ENCODE data around the gene DNASE1. TPM values are rescaled to one million over a fixed set of nuclear protein-coding genes. Genes with fewer than 3 reads are reported as not detected.
"Not testable (repeated sequence)": the region's sequence is repeated elsewhere in the genome, so short reads cannot be mapped to it uniquely, and the experiment has no call there.

Gene DNASE1
- total RNA-seq, result 10 to 100 TPM in 1 of 2 donors, 1 to 10 TPM in 1; 9.1 to 21.8 TPM
- 1 to 10 TPM; 5.4 to 9.3 TPM for polyA plus RNA-seq
- long read RNA-seq, donor 1, partial matches to known transcripts, result 2 of 39 reads
- long read RNA-seq, donor 1, other reads (novel, unspliced or antisense), result 37 of 39 reads
- long read RNA-seq, donor 2, partial matches to known transcripts, result 0 of 35 reads
- long read RNA-seq, donor 2, other reads (novel, unspliced or antisense), result 35 of 35 reads

- no peaks in the 10 kb centered on the region for H3K9me3 ChIP-seq (ENCODE audit: control insufficient read depth, low read length)
- H3K36me3 ChIP-seq (ENCODE audit: control insufficient read depth in 1 of 2, insufficient read depth in 2 of 2, low read length in 1 of 2), result peaks cover 0 to 4% of the 10 kb centered on the region in 2 donors
- DNase-seq (peak; percentile 77 to 81), ATAC-seq (ENCODE audit: low FRiP score) (no peak)
- H3K4me1 ChIP-seq (ENCODE audit: control insufficient read depth in 1 of 2, insufficient read depth in 2 of 2, low read length in 2 of 2), result no peaks in the 10 kb centered on the region
- no peak within 1 kb of the TSS for H3K27ac ChIP-seq (ENCODE audit: low read depth in 1 of 2, low read length in 2 of 2)
- no peak within 1 kb of the TSS for H3K4me3 ChIP-seq (ENCODE audit: low read length in 2 of 2)
- H3K27me3 ChIP-seq (ENCODE audit: control insufficient read depth in 1 of 2, insufficient read depth in 2 of 2, low read length in 1 of 2), result no peaks in the 10 kb centered on the region
- WGBS, 2 donors, result 78 to 82% methylated on average over 14 of the region's 14 CpGs
- intact Hi-C loops (cut with DNase I), result no loop called here
These were observed at the start of gene DNASE1 for GRCh38 chr16:3654249-3654991. Gene DNASE1 (plus strand): TSS chr16:3654691. CDS start chr16:3655374, 683 bp downstream.

GRCh38 chr16:3606441-3606840 is 48.0 kb upstream of the DNASE1 start:
- 80 to 84% methylated on average over 11 of the region's 11 CpGs for WGBS, 2 donors
- no peak overlapping the region for H3K4me3 ChIP-seq (ENCODE audit: low read length in 2 of 2)
- no peaks in the 10 kb centered on the region for H3K36me3 ChIP-seq (ENCODE audit: control insufficient read depth in 1 of 2, insufficient read depth in 2 of 2, low read length in 1 of 2)
- H3K27me3 ChIP-seq (ENCODE audit: control insufficient read depth in 1 of 2, insufficient read depth in 2 of 2, low read length in 1 of 2), result no peaks in the 10 kb centered on the region
- ATAC-seq (ENCODE audit: low FRiP score), result no peak
- no peaks in the 10 kb centered on the region for H3K4me1 ChIP-seq (ENCODE audit: control insufficient read depth in 1 of 2, insufficient read depth in 2 of 2, low read length in 2 of 2)
- H3K9me3 ChIP-seq (ENCODE audit: control insufficient read depth, low read length), result no peaks in the 10 kb centered on the region
- no peak overlapping the region for H3K27ac ChIP-seq (ENCODE audit: low read depth in 1 of 2, low read length in 2 of 2)
- DNase-seq, result no peak
- intact Hi-C loops (cut with DNase I), result no loop called here

- Histone ChIP-seq H3K36me3 (ENCODE audit: control insufficient read depth in 1 of 2, insufficient read depth in 2 of 2, low read length in 1 of 2) (no peaks in the 10 kb centered on the region), H3K27me3 (ENCODE audit: control insufficient read depth in 1 of 2, insufficient read depth in 2 of 2, low read length in 1 of 2) (no peaks in the 10 kb centered on the region), H3K4me3 (ENCODE audit: low read length in 2 of 2) (no peak overlapping the region), H3K9me3 (ENCODE audit: control insufficient read depth, low read length) (no peaks in the 10 kb centered on the region), H3K27ac (ENCODE audit: low read depth in 1 of 2, low read length in 2 of 2) (no peak overlapping the region), H3K4me1 (ENCODE audit: control insufficient read depth in 1 of 2, insufficient read depth in 2 of 2, low read length in 2 of 2) (no peaks in the 10 kb centered on the region)
- ATAC-seq (ENCODE audit: low FRiP score) (no peak), DNase-seq (no peak)
- intact Hi-C loops (cut with DNase I), result no loop called here
- 84 to 91% methylated on average over 7 of the region's 7 CpGs for WGBS, 2 donors
These were observed 47.3 kb upstream of the DNASE1 start for GRCh38 chr16:3607161-3607560.

- ATAC-seq (ENCODE audit: low FRiP score), result no peak
- Histone ChIP-seq H3K27ac (ENCODE audit: low read depth in 1 of 2, low read length in 2 of 2) (no peak overlapping the region), H3K36me3 (ENCODE audit: control insufficient read depth in 1 of 2, insufficient read depth in 2 of 2, low read length in 1 of 2) (no peaks in the 10 kb centered on the region), H3K4me1 (ENCODE audit: control insufficient read depth in 1 of 2, insufficient read depth in 2 of 2, low read length in 2 of 2) (no peaks in the 10 kb centered on the region), H3K9me3 (ENCODE audit: control insufficient read depth, low read length) (no peaks in the 10 kb centered on the region), H3K27me3 (ENCODE audit: control insufficient read depth in 1 of 2, insufficient read depth in 2 of 2, low read length in 1 of 2) (no peaks in the 10 kb centered on the region), H3K4me3 (ENCODE audit: low read length in 2 of 2) (no peak overlapping the region)
- intact Hi-C loops (cut with DNase I), result no loop called here
- no peak for DNase-seq
- 75 to 76% methylated on average over 2 of the region's 2 CpGs for WGBS, 2 donors
These were observed 46.9 kb upstream of the DNASE1 start for GRCh38 chr16:3607634-3608033.

GRCh38 chr16:3608069-3608468 is 46.4 kb upstream of the DNASE1 start:
- no peak overlapping the region for H3K27ac ChIP-seq (ENCODE audit: low read depth in 1 of 2, low read length in 2 of 2)
- no peaks in the 10 kb centered on the region for H3K4me1 ChIP-seq (ENCODE audit: control insufficient read depth in 1 of 2, insufficient read depth in 2 of 2, low read length in 2 of 2)
- H3K36me3 ChIP-seq (ENCODE audit: control insufficient read depth in 1 of 2, insufficient read depth in 2 of 2, low read length in 1 of 2), result no peaks in the 10 kb centered on the region
- no peaks in the 10 kb centered on the region for H3K27me3 ChIP-seq (ENCODE audit: control insufficient read depth in 1 of 2, insufficient read depth in 2 of 2, low read length in 1 of 2)
- ATAC-seq (ENCODE audit: low FRiP score), result no peak
- no peaks in the 10 kb centered on the region for H3K9me3 ChIP-seq (ENCODE audit: control insufficient read depth, low read length)
- no peak overlapping the region for H3K4me3 ChIP-seq (ENCODE audit: low read length in 2 of 2)
- intact Hi-C loops (cut with DNase I), result no loop called here
- no peak for DNase-seq
- 91 to 93% methylated on average over 5 of the region's 5 CpGs for WGBS, 2 donors

GRCh38 chr16:3608976-3609375 is 45.5 kb upstream of the DNASE1 start:
- H3K4me1 ChIP-seq (ENCODE audit: control insufficient read depth in 1 of 2, insufficient read depth in 2 of 2, low read length in 2 of 2); H3K27me3 ChIP-seq (ENCODE audit: control insufficient read depth in 1 of 2, insufficient read depth in 2 of 2, low read length in 1 of 2); H3K27ac ChIP-seq (ENCODE audit: low read depth in 1 of 2, low read length in 2 of 2); H3K36me3 ChIP-seq (ENCODE audit: control insufficient read depth in 1 of 2, insufficient read depth in 2 of 2, low read length in 1 of 2); ATAC-seq (ENCODE audit: low FRiP score); H3K9me3 ChIP-seq (ENCODE audit: control insufficient read depth, low read length); DNase-seq; H3K4me3 ChIP-seq (ENCODE audit: low read length in 2 of 2); intact Hi-C loops (cut with DNase I): not testable (repeated sequence)
- WGBS, 2 donors, result 92 to 95% methylated on average over 13 of the region's 13 CpGs

- no peaks in the 10 kb centered on the region for H3K4me1 ChIP-seq (ENCODE audit: control insufficient read depth in 1 of 2, insufficient read depth in 2 of 2, low read length in 2 of 2)
- 60 to 65% methylated on average over 14 of the region's 14 CpGs for WGBS, 2 donors
- no peaks in the 10 kb centered on the region for H3K9me3 ChIP-seq (ENCODE audit: control insufficient read depth, low read length)
- no peaks in the 10 kb centered on the region for H3K36me3 ChIP-seq (ENCODE audit: control insufficient read depth in 1 of 2, insufficient read depth in 2 of 2, low read length in 1 of 2)
- intact Hi-C loops (cut with DNase I), result loop anchor here (2.0 to 5.0 kb wide), 3 partner anchors 73 to 83 kb away; no protein-coding TSS in a partner anchor
- H3K27me3 ChIP-seq (ENCODE audit: control insufficient read depth in 1 of 2, insufficient read depth in 2 of 2, low read length in 1 of 2), result no peaks in the 10 kb centered on the region
- H3K4me3 ChIP-seq (ENCODE audit: low read length in 2 of 2), result no peak overlapping the region
- H3K27ac ChIP-seq (ENCODE audit: low read depth in 1 of 2, low read length in 2 of 2), result no peak overlapping the region
- ATAC-seq (ENCODE audit: low FRiP score), result no peak
- no peak for DNase-seq
These were observed 44.4 kb upstream of the DNASE1 start for GRCh38 chr16:3609895-3610697.

- ATAC-seq (ENCODE audit: low FRiP score) (no peak), DNase-seq (no peak)
- Histone ChIP-seq H3K9me3 (ENCODE audit: control insufficient read depth, low read length) (no peaks in the 10 kb centered on the region), H3K27ac (ENCODE audit: low read depth in 1 of 2, low read length in 2 of 2) (peak overlapping the region in 1 of 2 donors; percentile 41), H3K27me3 (ENCODE audit: control insufficient read depth in 1 of 2, insufficient read depth in 2 of 2, low read length in 1 of 2) (no peaks in the 10 kb centered on the region), H3K36me3 (ENCODE audit: control insufficient read depth in 1 of 2, insufficient read depth in 2 of 2, low read length in 1 of 2) (no peaks in the 10 kb centered on the region), H3K4me1 (ENCODE audit: control insufficient read depth in 1 of 2, insufficient read depth in 2 of 2, low read length in 2 of 2) (no peaks in the 10 kb centered on the region), H3K4me3 (ENCODE audit: low read length in 2 of 2) (peak overlapping the region; percentile 76 to 90)
- WGBS, 2 donors, result 3% methylated on average over 10 of the region's 10 CpGs
- intact Hi-C loops (cut with DNase I), result loop anchor here (2.0 to 5.0 kb wide), 3 partner anchors 73 to 83 kb away; no protein-coding TSS in a partner anchor
These were observed 43.8 kb upstream of the DNASE1 start for GRCh38 chr16:3610698-3611145.
